Measurements from ENCODE around the gene GLIS2.

DNA sequence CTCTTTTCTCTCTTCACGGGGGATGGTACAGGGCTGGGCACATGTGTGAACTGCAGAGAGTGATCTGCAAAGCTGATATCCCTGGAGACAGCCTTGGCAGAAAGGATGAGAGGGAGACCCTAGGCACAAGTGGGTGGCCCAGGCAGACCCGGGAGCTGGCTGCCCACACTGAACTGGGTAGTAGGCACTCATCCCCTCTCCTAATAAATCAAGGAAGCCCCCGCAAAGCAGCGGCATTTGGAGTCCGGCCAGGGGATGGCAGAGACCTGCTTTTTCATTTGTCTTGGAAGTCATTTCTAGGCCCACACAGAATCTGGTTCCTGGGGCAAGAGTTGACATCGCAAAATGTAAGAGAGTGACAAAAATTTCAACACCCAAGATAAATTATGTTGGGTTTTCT is 40.0 kb upstream of the GLIS2 start:
- TF ChIP-seq, protein P1, sequence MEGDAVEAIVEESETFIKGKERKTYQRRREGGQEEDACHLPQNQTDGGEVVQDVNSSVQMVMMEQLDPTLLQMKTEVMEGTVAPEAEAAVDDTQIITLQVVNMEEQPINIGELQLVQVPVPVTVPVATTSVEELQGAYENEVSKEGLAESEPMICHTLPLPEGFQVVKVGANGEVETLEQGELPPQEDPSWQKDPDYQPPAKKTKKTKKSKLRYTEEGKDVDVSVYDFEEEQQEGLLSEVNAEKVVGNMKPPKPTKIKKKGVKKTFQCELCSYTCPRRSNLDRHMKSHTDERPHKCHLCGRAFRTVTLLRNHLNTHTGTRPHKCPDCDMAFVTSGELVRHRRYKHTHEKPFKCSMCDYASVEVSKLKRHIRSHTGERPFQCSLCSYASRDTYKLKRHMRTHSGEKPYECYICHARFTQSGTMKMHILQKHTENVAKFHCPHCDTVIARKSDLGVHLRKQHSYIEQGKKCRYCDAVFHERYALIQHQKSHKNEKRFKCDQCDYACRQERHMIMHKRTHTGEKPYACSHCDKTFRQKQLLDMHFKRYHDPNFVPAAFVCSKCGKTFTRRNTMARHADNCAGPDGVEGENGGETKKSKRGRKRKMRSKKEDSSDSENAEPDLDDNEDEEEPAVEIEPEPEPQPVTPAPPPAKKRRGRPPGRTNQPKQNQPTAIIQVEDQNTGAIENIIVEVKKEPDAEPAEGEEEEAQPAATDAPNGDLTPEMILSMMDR (IDR thresholded peaks at IDR 0.05) = no peak
- no peak for TF ChIP-seq POLR2A (IDR thresholded peaks at IDR 0.05)

Data from testis (tissue), 2 donors.